Panc1 (cell line): ENCODE measurements around the gene PHOSPHO2.

Source experiments
- CTCF ChIP-seq: fragments of 450-650 bp; IDR thresholded peaks from 2 replicates; pipeline ENCODE4 v1.5.1; 2017; ENCODE audit warnings: mild to moderate bottlenecking
- POLR2AphosphoS5 ChIP-seq: IDR thresholded peaks from 2 replicates; pipeline ENCODE4 v1.6.1; 2012; ENCODE audit warnings: mild to moderate bottlenecking, low read depth, low read length, moderate library complexity
- REST ChIP-seq, 2 experiments: IDR thresholded peaks; 2 replicates each; pipeline ENCODE4 v1.6.1; 2011 to 2012; ENCODE audit warnings: low read depth in 2 of 2, control low read depth in 1 of 2, low read length in 1 of 2, mild to moderate bottlenecking in 1 of 2, moderate library complexity in 1 of 2; ENCODE audit not compliant: insufficient read depth in 1 of 2

- TF ChIP-seq CTCF (no peak), POLR2AphosphoS5 (no peak), REST (IDR thresholded peaks at IDR 0.05; ENCODE audit: insufficient read depth in 1 of 2, low read depth in 2 of 2, low read length in 1 of 2) (no peak)
Observed at GRCh38 chr2:169704160-169704708, 10.0 kb downstream of the PHOSPHO2 start.
